ENCODE data around the gene AUTS2.

AUTS2 gene

GRCh38 chr7:69608049-69608448 lies 9.8 kb downstream of the AUTS2 start:
- DNase-seq (ENCODE audit: low spot score), result no peak
- no peak for TF ChIP-seq CTCF (IDR thresholded peaks at IDR 0.05; ENCODE audit: extremely low read depth, missing control alignments)

- no peak for TF ChIP-seq CTCF (IDR thresholded peaks at IDR 0.05; ENCODE audit: extremely low read depth, missing control alignments)
- no peak for DNase-seq (ENCODE audit: low spot score)
Measured at GRCh38 chr7:69608878-69609277, 10.6 kb downstream of the AUTS2 start.

- TF ChIP-seq CTCF (IDR thresholded peaks at IDR 0.05; ENCODE audit: extremely low read depth, missing control alignments), result no peak
- DNase-seq (ENCODE audit: low spot score), result no peak
Measured at GRCh38 chr7:69609541-69610373, 11.5 kb downstream of the AUTS2 start.

GRCh38 chr7:69610374-69611084 lies 12.3 kb downstream of the AUTS2 start:
- no peak for DNase-seq (ENCODE audit: low spot score)
- no peak for TF ChIP-seq CTCF (IDR thresholded peaks at IDR 0.05; ENCODE audit: extremely low read depth, missing control alignments)

GRCh38 chr7:69612981-69613380 lies 14.7 kb downstream of the AUTS2 start:
- DNase-seq (ENCODE audit: low spot score), result no peak
- no peak for TF ChIP-seq CTCF (IDR thresholded peaks at IDR 0.05; ENCODE audit: extremely low read depth, missing control alignments)

- DNase-seq (ENCODE audit: low spot score), result no peak
- TF ChIP-seq CTCF (IDR thresholded peaks at IDR 0.05; ENCODE audit: extremely low read depth, missing control alignments), result no peak
Measured at GRCh38 chr7:69613846-69614245, 15.6 kb downstream of the AUTS2 start.

GRCh38 chr7:69615685-69616084 lies 17.4 kb downstream of the AUTS2 start:
- DNase-seq (ENCODE audit: low spot score), result no peak
- TF ChIP-seq CTCF (IDR thresholded peaks at IDR 0.05; ENCODE audit: extremely low read depth, missing control alignments), result no peak
